Cardiac septum (tissue), 1 donor: ENCODE data around the gene ACOX1. TPM values are rescaled to one million over a fixed set of nuclear protein-coding genes. Genes with fewer than 3 reads are reported as not detected.

ENCODE experiments used
- DNase-seq: peaks from one replicate; pipeline ENCODE4 v3.0.0-alpha.2; 2020; ENCODE audit warnings: low spot score
- intact Hi-C: fragments of 100-400 bp; cut with DNase I; formaldehyde crosslinking; loops from one replicate; pipeline ENCODE4 v1.14.0; 2022
- total RNA-seq: library from RNA; stranded (reverse); fragmentation: NEBNext Ultra II Directional; extraction: Animal tissue kit (Norgen Biotek cat#: 25700); gene quantifications from one replicate; pipeline ENCODE4 v1.2.1, GENCODE V29; 2021
- donor health status: DM: no; HTN: no; CAD: no.

The ACOX1 gene
- total RNA-seq, 1 donor from 2014 or later = 73.3 TPM

GRCh38 chr17:75897160-75898019 lies 81.6 kb downstream of the ACOX1 start:
- no peak for DNase-seq
- intact Hi-C loops = loop anchor here (2.0 kb wide), 1 partner anchor 41 kb away; no protein-coding TSS in a partner anchor

GRCh38 chr17:75896415-75897159 lies 82.4 kb downstream of the ACOX1 start, which contains the start of gene TRIM65:
Gene TRIM65 (minus strand): TSS chr17:75896951. CDS start chr17:75896937, 14 bp downstream.
- intact Hi-C loops = loop anchor here (1.0 to 2.0 kb wide), 2 partner anchors 19 to 40 kb away; no protein-coding TSS in a partner anchor
- peak; percentile 92 for DNase-seq

GRCh38 chr17:75895370-75896155 lies 83.4 kb downstream of the ACOX1 start:
- no peak for DNase-seq
- intact Hi-C loops = loop anchor here (1.0 to 2.0 kb wide), 2 partner anchors 18 to 39 kb away; no protein-coding TSS in a partner anchor

- no peak for DNase-seq
- intact Hi-C loops = no loop called here
Measured at GRCh38 chr17:75894049-75894733, 84.8 kb downstream of the ACOX1 start.

- DNase-seq = no peak
- intact Hi-C loops = no loop called here
Measured at GRCh38 chr17:75893305-75894048, 85.5 kb downstream of the ACOX1 start.

GRCh38 chr17:75892556-75893224 lies 86.3 kb downstream of the ACOX1 start:
- DNase-seq = no peak
- intact Hi-C loops = no loop called here

- intact Hi-C loops = no loop called here
- no peak for DNase-seq
Measured at GRCh38 chr17:75891605-75892555, 87.1 kb downstream of the ACOX1 start.

Other genes starting within 250 kb of the ACOX1 start
- 11.5 TPM for gene GALK1, start 214.0 kb downstream of the ACOX1 start, total RNA-seq
- 16.8 TPM for gene UNK, start 194.4 kb downstream of the ACOX1 start, total RNA-seq
- gene UNC13D, start 134.8 kb downstream of the ACOX1 start, total RNA-seq = 7.9 TPM
- gene WBP2, start 123.8 kb downstream of the ACOX1 start, total RNA-seq = 129 TPM
- gene TRIM47, start 100.6 kb downstream of the ACOX1 start, total RNA-seq = 39.5 TPM
- gene TRIM65, start 82.2 kb downstream of the ACOX1 start, total RNA-seq = 12.1 TPM
- 76.3 TPM for gene MRPL38, start 74.3 kb downstream of the ACOX1 start, total RNA-seq
- gene FBF1, start 38.1 kb downstream of the ACOX1 start, total RNA-seq = 5.2 TPM
- gene TEN1, start 74 bp upstream of the ACOX1 start, total RNA-seq = 9.6 TPM
- gene CDK3, start 21.7 kb upstream of the ACOX1 start, total RNA-seq = 2.7 TPM
- 0.05 TPM for gene EVPL, start 48.1 kb upstream of the ACOX1 start, total RNA-seq
- gene SRP68, start 93.4 kb upstream of the ACOX1 start, total RNA-seq = 53.9 TPM
- gene GALR2, start 95.6 kb upstream of the ACOX1 start, total RNA-seq = not detected
- gene ZACN, start 100.0 kb upstream of the ACOX1 start, total RNA-seq = not detected
- gene EXOC7, start 124.6 kb upstream of the ACOX1 start, total RNA-seq = 86.9 TPM
- not detected for gene FOXJ1, start 162.1 kb upstream of the ACOX1 start, total RNA-seq